ENCODE data around the gene SFXN3.

Gene SFXN3

DNA sequence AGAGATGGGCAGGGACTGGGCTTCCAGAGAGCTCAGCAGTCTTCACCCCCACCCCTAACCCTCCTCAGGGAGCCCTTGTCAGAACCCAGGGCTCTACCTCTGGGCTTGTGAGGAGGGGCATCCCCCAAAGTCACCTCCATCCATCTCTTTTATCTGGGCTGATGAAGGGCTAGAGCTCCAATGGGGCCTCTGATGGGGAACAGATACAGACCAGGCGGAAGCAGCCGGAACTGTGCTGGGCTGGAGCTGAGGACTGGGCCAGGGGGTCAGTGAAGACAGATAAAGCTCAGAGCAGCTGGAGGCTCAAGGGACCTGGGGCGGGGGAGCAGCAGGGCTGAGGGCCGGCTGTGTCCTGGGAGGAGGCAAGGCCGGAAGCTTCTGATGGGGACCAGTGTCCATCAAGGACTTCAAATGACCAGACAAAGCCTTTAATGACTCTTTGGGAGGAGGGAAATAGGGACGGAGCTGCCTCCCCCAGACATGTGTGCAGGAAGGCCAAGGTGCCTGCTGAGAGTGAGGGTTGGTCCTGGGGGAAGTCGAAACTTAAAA, 40.9 kb downstream of the SFXN3 start:
- in situ Hi-C loops (cut with MboI; ENCODE audit: low pct_unique_long_range_greater_than_20kb, low sequenced_read_pairs, unreplicated experiment): no loop called here
- TF ChIP-seq, protein P1, sequence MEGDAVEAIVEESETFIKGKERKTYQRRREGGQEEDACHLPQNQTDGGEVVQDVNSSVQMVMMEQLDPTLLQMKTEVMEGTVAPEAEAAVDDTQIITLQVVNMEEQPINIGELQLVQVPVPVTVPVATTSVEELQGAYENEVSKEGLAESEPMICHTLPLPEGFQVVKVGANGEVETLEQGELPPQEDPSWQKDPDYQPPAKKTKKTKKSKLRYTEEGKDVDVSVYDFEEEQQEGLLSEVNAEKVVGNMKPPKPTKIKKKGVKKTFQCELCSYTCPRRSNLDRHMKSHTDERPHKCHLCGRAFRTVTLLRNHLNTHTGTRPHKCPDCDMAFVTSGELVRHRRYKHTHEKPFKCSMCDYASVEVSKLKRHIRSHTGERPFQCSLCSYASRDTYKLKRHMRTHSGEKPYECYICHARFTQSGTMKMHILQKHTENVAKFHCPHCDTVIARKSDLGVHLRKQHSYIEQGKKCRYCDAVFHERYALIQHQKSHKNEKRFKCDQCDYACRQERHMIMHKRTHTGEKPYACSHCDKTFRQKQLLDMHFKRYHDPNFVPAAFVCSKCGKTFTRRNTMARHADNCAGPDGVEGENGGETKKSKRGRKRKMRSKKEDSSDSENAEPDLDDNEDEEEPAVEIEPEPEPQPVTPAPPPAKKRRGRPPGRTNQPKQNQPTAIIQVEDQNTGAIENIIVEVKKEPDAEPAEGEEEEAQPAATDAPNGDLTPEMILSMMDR (IDR thresholded peaks at IDR 0.05; ENCODE audit: extremely low read depth, insufficient read depth, missing control alignments): no peak

DNA sequence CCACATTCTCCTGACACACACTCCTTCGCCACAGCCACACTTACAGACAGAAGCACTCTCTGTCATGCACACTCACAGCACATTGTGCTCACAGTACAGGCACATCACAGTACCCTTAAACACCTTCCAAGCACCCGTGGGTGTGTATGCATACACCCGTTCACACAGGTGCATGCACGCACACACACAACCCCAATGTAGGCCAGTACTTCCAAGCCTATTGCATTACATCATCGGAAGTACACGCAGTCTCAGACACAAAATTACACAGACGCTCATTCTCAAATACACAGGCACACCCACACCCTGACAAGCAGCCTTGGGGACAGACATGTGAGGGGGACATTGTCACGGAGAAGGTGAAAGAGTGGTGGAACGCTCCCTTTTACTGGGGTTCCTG, 41.9 kb downstream of the SFXN3 start:
- DNase-seq (ENCODE audit: low spot score): no peak
- in situ Hi-C loops (cut with MboI; ENCODE audit: low pct_unique_long_range_greater_than_20kb, low sequenced_read_pairs, unreplicated experiment): no loop called here
- TF ChIP-seq, protein P1 (IDR thresholded peaks at IDR 0.05; ENCODE audit: extremely low read depth, insufficient read depth, missing control alignments): no peak

More for the DNA sequence above, 40.9 kb downstream of the SFXN3 start:
- no peak for DNase-seq (ENCODE audit: low spot score)

DNA sequence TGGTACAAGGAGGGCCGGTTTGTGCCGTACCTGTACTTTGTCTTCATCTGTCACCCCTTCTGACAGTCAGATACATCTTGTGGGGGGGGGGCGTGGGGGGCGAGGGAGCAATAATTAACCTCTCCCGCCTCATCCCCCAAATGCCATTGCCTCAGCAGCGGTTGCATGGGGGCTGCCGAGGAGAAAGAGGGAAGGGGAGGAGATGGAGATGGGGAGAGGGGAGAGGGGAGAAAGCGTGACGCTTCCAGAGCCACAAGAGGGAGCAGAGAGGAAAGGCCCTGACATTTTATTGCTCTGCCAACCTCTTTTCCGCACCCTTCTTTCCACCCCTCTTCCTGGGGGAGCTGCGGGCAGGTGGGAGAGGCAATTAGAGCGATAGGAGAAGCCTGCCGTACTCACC, 42.6 kb downstream of the SFXN3 start:
- TF ChIP-seq, protein P1 (IDR thresholded peaks at IDR 0.05; ENCODE audit: extremely low read depth, insufficient read depth, missing control alignments): no peak

DNA sequence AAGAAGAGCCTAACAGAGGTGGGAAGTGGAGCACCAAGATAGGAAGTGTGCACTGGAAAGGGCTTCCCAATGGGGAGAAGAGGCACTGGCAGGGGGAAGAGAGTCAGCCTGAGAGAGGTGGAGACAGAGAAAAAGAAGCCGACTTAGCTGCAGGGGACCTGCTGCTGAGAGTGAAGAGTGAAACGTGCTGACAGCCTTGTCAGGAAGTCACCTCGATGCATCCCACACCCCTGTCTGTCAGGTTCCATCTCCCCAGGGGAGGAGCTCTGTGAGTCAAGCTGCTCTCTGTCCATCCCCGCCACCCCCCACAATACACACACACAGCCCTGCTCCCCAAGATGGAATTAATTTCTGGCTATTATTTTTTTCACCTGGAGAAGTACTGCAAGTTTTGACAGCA, 44.7 kb downstream of the SFXN3 start:
- TF ChIP-seq, protein P1 (IDR thresholded peaks at IDR 0.05; ENCODE audit: extremely low read depth, insufficient read depth, missing control alignments): no peak
- in situ Hi-C loops (cut with MboI; ENCODE audit: low pct_unique_long_range_greater_than_20kb, low sequenced_read_pairs, unreplicated experiment): no loop called here

More for the DNA sequence above, 42.6 kb downstream of the SFXN3 start:
- in situ Hi-C loops (cut with MboI; ENCODE audit: low pct_unique_long_range_greater_than_20kb, low sequenced_read_pairs, unreplicated experiment): no loop called here
- no peak for DNase-seq (ENCODE audit: low spot score)

DNA sequence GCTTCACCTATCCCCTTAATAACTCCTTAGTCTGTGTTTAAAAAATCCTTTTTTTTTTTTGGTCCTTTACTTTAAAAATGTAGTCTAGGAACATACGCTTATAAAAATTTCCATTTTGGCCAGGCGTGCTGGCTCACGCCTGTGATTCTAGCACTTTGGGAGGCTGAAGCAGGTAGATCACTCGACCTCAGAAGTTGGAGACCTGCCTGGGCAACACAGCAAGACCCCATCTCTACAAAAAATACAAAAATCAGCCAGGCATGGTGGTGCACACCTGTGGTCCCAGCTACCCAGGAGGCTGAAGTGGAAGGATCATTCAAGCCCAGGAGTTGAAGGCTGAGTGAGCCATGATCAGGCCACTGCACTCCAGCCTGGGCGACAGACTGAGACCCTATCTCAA, 45.6 kb downstream of the SFXN3 start:
- TF ChIP-seq, protein P1 (IDR thresholded peaks at IDR 0.05; ENCODE audit: extremely low read depth, insufficient read depth, missing control alignments): no peak
- no peak for DNase-seq (ENCODE audit: low spot score)
- in situ Hi-C loops (cut with MboI; ENCODE audit: low pct_unique_long_range_greater_than_20kb, low sequenced_read_pairs, unreplicated experiment): no loop called here

More for the DNA sequence above, 44.7 kb downstream of the SFXN3 start:
- no peak for DNase-seq (ENCODE audit: low spot score)

DNA sequence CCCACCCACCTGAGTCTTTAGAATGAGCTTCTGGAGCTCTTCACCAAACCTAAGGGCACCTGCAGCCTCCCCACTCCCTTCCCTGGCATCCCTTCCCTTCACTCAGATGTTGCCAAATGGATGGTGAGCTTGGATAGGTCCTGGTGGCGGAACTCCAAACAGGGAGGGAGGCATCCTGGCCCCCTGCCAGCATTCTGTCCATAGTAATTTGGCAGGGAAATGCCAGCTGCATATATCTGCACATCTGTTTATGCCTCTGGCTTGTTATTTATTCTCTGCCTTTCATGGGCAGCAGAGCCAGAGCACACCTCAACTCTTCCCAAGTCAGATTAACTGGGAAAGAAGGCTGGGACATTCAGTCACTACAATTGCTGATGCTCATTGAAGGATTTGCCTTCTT, 48.8 kb downstream of the SFXN3 start:
- TF ChIP-seq, protein P1 (IDR thresholded peaks at IDR 0.05; ENCODE audit: extremely low read depth, insufficient read depth, missing control alignments): no peak
- in situ Hi-C loops (cut with MboI; ENCODE audit: low pct_unique_long_range_greater_than_20kb, low sequenced_read_pairs, unreplicated experiment): no loop called here
- DNase-seq (ENCODE audit: low spot score): no peak
